MM.1S (cell line): ENCODE measurements around the gene TNP2.

Source experiments
- DNase-seq: peaks from one replicate; pipeline ENCODE4 v3.0.0-alpha.2; 2015
- H2AFZ ChIP-seq: fragments of 300-600 bp; sonication (generic); 2 replicates; pipeline ENCODE4 v1.6.0; 2016; ENCODE audit warnings: antibody characterized with exemption, low read length
- H3F3A ChIP-seq: fragments of 300-600 bp; sonication (generic); 2 replicates; pipeline ENCODE4 v1.6.1; 2016; ENCODE audit warnings: mild to moderate bottlenecking, antibody characterized with exemption, low read length, moderate library complexity, mixed read lengths; ENCODE audit not compliant: insufficient read depth
- H3K27ac ChIP-seq: fragments of 300-600 bp; sonication (generic); 2 replicates; pipeline ENCODE4 v1.5.1; 2016; ENCODE audit warnings: mild to moderate bottlenecking, low read length
- H3K27me3 ChIP-seq: fragments of 300-600 bp; sonication (generic); replicated peaks from 2 replicates; pipeline ENCODE4 v1.6.0; 2016; ENCODE audit warnings: low read length; ENCODE audit not compliant: insufficient read depth
- H3K36me3 ChIP-seq: fragments of 300-600 bp; sonication (generic); replicated peaks from 2 replicates; pipeline ENCODE4 v1.6.1; 2016; ENCODE audit warnings: mild to moderate bottlenecking, low read length, mixed read lengths; ENCODE audit not compliant: insufficient read depth
- H3K4me1 ChIP-seq: fragments of 300-600 bp; sonication (generic); 2 replicates; pipeline ENCODE4 v1.6.1; 2016; ENCODE audit warnings: low read length, mixed read lengths
- H3K4me2 ChIP-seq: fragments of 300-600 bp; sonication (generic); 2 replicates; pipeline ENCODE4 v1.6.0; 2016; ENCODE audit warnings: low read depth, low read length
- H3K4me3 ChIP-seq: fragments of 300-600 bp; sonication (generic); 2 replicates; pipeline ENCODE4 v1.5.1; 2016; ENCODE audit warnings: low read length, mixed read lengths
- H3K79me2 ChIP-seq: fragments of 300-600 bp; sonication (generic); 2 replicates; pipeline ENCODE4 v1.6.1; 2016; ENCODE audit warnings: mixed run types, low read length, mixed read lengths
- H3K9ac ChIP-seq: fragments of 300-600 bp; sonication (generic); 2 replicates; pipeline ENCODE4 v1.6.1; 2016; ENCODE audit warnings: low read length, mixed read lengths
- H3K9me2 ChIP-seq: fragments of 300-600 bp; sonication (generic); replicated peaks from 2 replicates; pipeline ENCODE4 v1.6.1; 2016; ENCODE audit warnings: mild to moderate bottlenecking, low read length, mixed read lengths; ENCODE audit not compliant: insufficient read depth
- H3K9me3 ChIP-seq: fragments of 300-600 bp; sonication (generic); replicated peaks from 2 replicates; pipeline ENCODE4 v1.6.1; 2016; ENCODE audit warnings: mild to moderate bottlenecking, low read length, mixed read lengths; ENCODE audit not compliant: insufficient read depth
- H4K20me1 ChIP-seq: fragments of 300-600 bp; sonication (generic); 2 replicates; pipeline ENCODE4 v1.6.1; 2016; ENCODE audit warnings: mild to moderate bottlenecking, low read length, moderate library complexity, mixed read lengths; ENCODE audit not compliant: insufficient read depth
- CTCF ChIP-seq: fragments of 300-600 bp; sonication (generic); IDR thresholded peaks from 2 replicates; pipeline ENCODE4 v1.5.1; 2016; ENCODE audit warnings: antibody characterized with exemption, low read length, mixed read lengths
- EZH2 ChIP-seq: fragments of 300-600 bp; sonication (generic); optimal IDR thresholded peaks from 2 replicates; pipeline ENCODE3; 2017; ENCODE audit warnings: low read depth, mild to moderate bottlenecking, antibody characterized with exemption, low read length, mixed read lengths
- EZH2phosphoT487 ChIP-seq: fragments of 300-600 bp; sonication (generic); IDR thresholded peaks from 2 replicates; pipeline ENCODE4 v1.6.1; 2018; ENCODE audit warnings: antibody characterized with exemption, low read length

TNP2 gene

GRCh38 chr16:11277607-11278337 lies 8.6 kb upstream of the TNP2 start:
- Histone ChIP-seq H3K9me2 (no peaks in the 10 kb centered on the region), H3K4me2 (no peak overlapping the region), H3K27me3 (peaks cover 5% of the 10 kb centered on the region; the same call in 1 of the 2 replicates), H3K36me3 (no peaks in the 10 kb centered on the region), H3K27ac (no peak overlapping the region), H4K20me1 (no peaks in the 10 kb centered on the region), H3K9me3 (no peaks in the 10 kb centered on the region), H3K79me2 (no peaks in the 10 kb centered on the region), H3F3A (no peaks in the 10 kb centered on the region), H3K4me1 (0 out of 2 replicates have a peak, but pooled peaks cover 7% of the 10 kb centered on the region), H3K9ac (no peak overlapping the region), H3K4me3 (no peak overlapping the region), H2AFZ (no peak overlapping the region)
- DNase-seq: no peak
- TF ChIP-seq CTCF: no peak
- TF ChIP-seq EZH2phosphoT487: no peak
- TF ChIP-seq EZH2: no peak

GRCh38 chr16:11276896-11277593 lies 7.9 kb upstream of the TNP2 start:
- no peaks in the 10 kb centered on the region for H4K20me1 ChIP-seq
- no peak overlapping the region for H3K4me2 ChIP-seq
- H3K9me2 ChIP-seq: no peaks in the 10 kb centered on the region
- no peaks in the 10 kb centered on the region for H3F3A ChIP-seq
- peaks cover 5% of the 10 kb centered on the region; the same call in 1 of the 2 replicates for H3K27me3 ChIP-seq
- no peak overlapping the region for H3K9ac ChIP-seq
- no peak overlapping the region for H3K27ac ChIP-seq
- DNase-seq: no peak
- no peak overlapping the region for H3K4me3 ChIP-seq
- H2AFZ ChIP-seq: no peak overlapping the region
- no peaks in the 10 kb centered on the region for H3K79me2 ChIP-seq
- no peaks in the 10 kb centered on the region for H3K36me3 ChIP-seq
- 0 out of 2 replicates have a peak, but pooled peaks cover 7% of the 10 kb centered on the region for H3K4me1 ChIP-seq
- H3K9me3 ChIP-seq: no peaks in the 10 kb centered on the region
- TF ChIP-seq CTCF: no peak
- no peak for TF ChIP-seq EZH2
- TF ChIP-seq EZH2phosphoT487: no peak

GRCh38 chr16:11276143-11276895 lies 7.2 kb upstream of the TNP2 start, which contains the start of gene PRM2:
TSS of gene PRM2 (minus strand) at chr16:11276480. CDS start at chr16:11276370, 110 bp downstream.
- Histone ChIP-seq H3K9me2 (no peaks in the 10 kb centered on the region), H3K9ac (no peak within 1 kb of the TSS), H3K79me2 (no peaks in the 10 kb centered on the region), H2AFZ (no peak within 1 kb of the TSS), H3K4me1 (0 out of 2 replicates have a peak, but pooled peaks cover 7% of the 10 kb centered on the region), H3K27ac (no peak within 1 kb of the TSS), H3K36me3 (no peaks in the 10 kb centered on the region), H3K9me3 (no peaks in the 10 kb centered on the region), H3F3A (no peaks in the 10 kb centered on the region), H3K4me3 (no peak within 1 kb of the TSS), H3K4me2 (no peak within 1 kb of the TSS), H4K20me1 (no peaks in the 10 kb centered on the region), H3K27me3 (peaks cover 5% of the 10 kb centered on the region; the same call in 1 of the 2 replicates)
- DNase-seq: no peak
- TF ChIP-seq EZH2phosphoT487 (no peak), EZH2 (no peak), CTCF (no peak)
